ENCODE measurements around the gene PLCB4.
A peak's percentile ranks its signal among the peaks of the same experiment; 100 is the strongest.

The PLCB4 gene

GRCh38 chr20:9215539-9215938, 146.7 kb downstream of the PLCB4 start:
- no peak for DNase-seq (ENCODE audit: low read depth)
- no peak overlapping the region for H3K4me3 ChIP-seq (ENCODE audit: low read depth, low read length)
- 0 out of 2 replicates have a peak, but pooled peaks have one; percentile 21 for TF ChIP-seq CTCF (IDR thresholded peaks at IDR 0.05; ENCODE audit: control insufficient read depth, extremely low read depth, insufficient read depth)

- H3K4me3 ChIP-seq (ENCODE audit: low read depth, low read length) = no peak overlapping the region
- TF ChIP-seq CTCF (IDR thresholded peaks at IDR 0.05; ENCODE audit: control insufficient read depth, extremely low read depth, insufficient read depth) = no peak
- DNase-seq (ENCODE audit: low read depth) = no peak
Measured at GRCh38 chr20:9218531-9218961, 149.7 kb downstream of the PLCB4 start.

- TF ChIP-seq CTCF (IDR thresholded peaks at IDR 0.05; ENCODE audit: control insufficient read depth, extremely low read depth, insufficient read depth) = no peak
- H3K4me3 ChIP-seq (ENCODE audit: low read depth, low read length) = no peak overlapping the region
- no peak for DNase-seq (ENCODE audit: low read depth)
Measured at GRCh38 chr20:9220874-9221547, 152.1 kb downstream of the PLCB4 start.

GRCh38 chr20:9223296-9223695, 154.4 kb downstream of the PLCB4 start:
- no peak overlapping the region for H3K4me3 ChIP-seq (ENCODE audit: low read depth, low read length)
- DNase-seq (ENCODE audit: low read depth) = no peak
- TF ChIP-seq CTCF (IDR thresholded peaks at IDR 0.05; ENCODE audit: control insufficient read depth, extremely low read depth, insufficient read depth) = no peak

- H3K4me3 ChIP-seq (ENCODE audit: low read depth, low read length) = no peak overlapping the region
- DNase-seq (ENCODE audit: low read depth) = no peak
- TF ChIP-seq CTCF (IDR thresholded peaks at IDR 0.05; ENCODE audit: control insufficient read depth, extremely low read depth, insufficient read depth) = no peak
Measured at GRCh38 chr20:9225879-9226278, 157.0 kb downstream of the PLCB4 start.

GRCh38 chr20:9227896-9228615, 159.2 kb downstream of the PLCB4 start:
- DNase-seq (ENCODE audit: low read depth) = no peak
- TF ChIP-seq CTCF (IDR thresholded peaks at IDR 0.05; ENCODE audit: control insufficient read depth, extremely low read depth, insufficient read depth) = no peak
- H3K4me3 ChIP-seq (ENCODE audit: low read depth, low read length) = no peak overlapping the region
